ENCODE measurements around the gene SCP2D1.

SCP2D1 gene

DNA sequence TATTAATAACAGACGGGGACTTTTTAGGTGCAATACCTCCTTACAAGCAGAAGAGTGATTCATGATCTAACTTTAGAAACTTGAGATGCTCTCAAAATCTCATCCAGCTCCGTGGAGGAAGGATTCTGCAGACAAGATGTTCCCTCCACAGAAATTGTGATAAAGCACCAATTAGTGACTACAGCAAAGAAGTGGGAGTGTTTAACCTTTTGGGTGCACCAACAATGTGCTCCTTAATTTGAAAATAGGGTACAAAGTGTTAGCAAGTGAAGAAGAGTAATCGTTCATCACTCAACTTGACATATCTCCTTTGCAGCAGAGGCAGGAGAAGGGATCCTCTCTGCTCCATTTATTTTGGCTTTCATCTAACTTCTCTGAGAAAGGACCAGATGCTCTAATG, 22.8 kb upstream of the SCP2D1 start:
- no peaks in the 10 kb centered on the region for H3K9me3 ChIP-seq

DNA sequence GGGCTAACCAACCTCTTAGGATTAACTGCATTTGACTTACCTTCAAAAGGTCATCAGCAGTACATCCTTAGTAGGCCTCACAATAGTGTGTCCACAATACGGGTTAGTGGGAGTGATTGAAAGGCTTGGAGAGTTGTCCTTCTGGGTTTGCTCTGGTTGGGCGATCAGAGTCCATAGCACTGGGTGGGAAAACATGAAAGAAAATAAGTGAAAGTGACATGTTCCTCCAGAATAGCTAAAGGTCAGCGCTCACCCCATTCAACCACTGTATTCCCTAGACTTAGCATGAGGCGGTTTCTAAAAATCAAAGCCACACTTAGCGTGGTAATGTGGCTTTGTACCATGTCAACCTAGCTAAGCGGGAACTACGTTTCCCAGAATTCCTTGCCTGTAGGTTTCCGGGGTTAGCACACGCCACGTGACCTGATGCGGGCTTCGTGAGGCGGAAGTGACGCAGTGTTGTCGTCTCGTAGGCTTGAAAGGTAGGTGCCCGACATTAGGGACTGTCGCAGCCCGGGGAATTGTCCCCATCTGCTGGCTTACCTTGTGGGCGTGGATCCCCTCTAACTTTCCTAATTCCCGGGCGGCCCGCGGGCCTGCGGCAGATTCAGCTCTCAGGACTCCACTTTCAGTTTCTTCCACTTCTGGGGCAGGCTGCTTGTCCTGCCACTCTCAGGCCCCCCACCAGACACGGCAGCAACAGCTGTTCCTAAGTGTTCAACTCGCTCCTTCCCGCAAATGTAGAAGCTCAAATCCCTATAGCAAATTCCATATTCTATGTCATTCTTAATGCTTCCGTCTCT, 19.8 kb upstream of the SCP2D1 start:
- H3K27me3 ChIP-seq, result peaks cover 45% of the 10 kb centered on the region
- H3K27ac ChIP-seq, result peak overlapping the region; percentile 86
- no peaks in the 10 kb centered on the region for H3K9me3 ChIP-seq
- TF ChIP-seq, protein P1, sequence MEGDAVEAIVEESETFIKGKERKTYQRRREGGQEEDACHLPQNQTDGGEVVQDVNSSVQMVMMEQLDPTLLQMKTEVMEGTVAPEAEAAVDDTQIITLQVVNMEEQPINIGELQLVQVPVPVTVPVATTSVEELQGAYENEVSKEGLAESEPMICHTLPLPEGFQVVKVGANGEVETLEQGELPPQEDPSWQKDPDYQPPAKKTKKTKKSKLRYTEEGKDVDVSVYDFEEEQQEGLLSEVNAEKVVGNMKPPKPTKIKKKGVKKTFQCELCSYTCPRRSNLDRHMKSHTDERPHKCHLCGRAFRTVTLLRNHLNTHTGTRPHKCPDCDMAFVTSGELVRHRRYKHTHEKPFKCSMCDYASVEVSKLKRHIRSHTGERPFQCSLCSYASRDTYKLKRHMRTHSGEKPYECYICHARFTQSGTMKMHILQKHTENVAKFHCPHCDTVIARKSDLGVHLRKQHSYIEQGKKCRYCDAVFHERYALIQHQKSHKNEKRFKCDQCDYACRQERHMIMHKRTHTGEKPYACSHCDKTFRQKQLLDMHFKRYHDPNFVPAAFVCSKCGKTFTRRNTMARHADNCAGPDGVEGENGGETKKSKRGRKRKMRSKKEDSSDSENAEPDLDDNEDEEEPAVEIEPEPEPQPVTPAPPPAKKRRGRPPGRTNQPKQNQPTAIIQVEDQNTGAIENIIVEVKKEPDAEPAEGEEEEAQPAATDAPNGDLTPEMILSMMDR (IDR thresholded peaks at IDR 0.05), result peak; percentile 26
- no peaks in the 10 kb centered on the region for H3K36me3 ChIP-seq
- H3K4me3 ChIP-seq (ENCODE audit: low read depth in 1 of 2, low read length in 1 of 2), result peak overlapping the region; percentile 69 to 77
- H3K4me1 ChIP-seq (ENCODE audit: control insufficient read depth in 1 of 2, insufficient read depth in 1 of 2, low read depth in 1 of 2, low read length in 1 of 2), result peaks cover 9 to 12% of the 10 kb centered on the region in 2 experiments

More for the DNA sequence above, 22.8 kb upstream of the SCP2D1 start:
- Histone ChIP-seq H3K36me3 (no peaks in the 10 kb centered on the region), H3K27me3 (peaks cover 41% of the 10 kb centered on the region), H3K27ac (no peak overlapping the region), H3K4me1 (ENCODE audit: control insufficient read depth in 1 of 2, insufficient read depth in 1 of 2, low read depth in 1 of 2, low read length in 1 of 2) (peaks cover 9 to 12% of the 10 kb centered on the region in 2 experiments), H3K4me3 (ENCODE audit: low read depth in 1 of 2, low read length in 1 of 2) (no peak overlapping the region)
- TF ChIP-seq, protein P1 (IDR thresholded peaks at IDR 0.05), result no peak

DNA sequence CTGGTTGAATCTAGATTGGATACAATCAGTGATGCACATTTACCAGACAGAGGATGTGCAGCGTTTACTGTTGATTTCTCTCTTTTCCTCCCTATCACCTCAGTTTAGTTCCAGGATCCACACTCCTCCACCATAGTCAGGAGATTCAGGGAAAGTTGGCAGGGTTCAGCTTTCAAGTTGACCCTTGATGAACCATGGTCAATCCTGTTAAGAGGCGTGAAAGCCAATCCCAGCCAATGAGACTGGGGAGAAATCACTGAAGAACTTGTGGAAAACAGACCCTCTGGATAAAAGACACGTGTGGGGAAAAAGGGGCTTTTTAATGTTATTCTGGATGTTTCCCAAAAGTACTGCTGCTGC, 19.2 kb upstream of the SCP2D1 start:
- Histone ChIP-seq H3K9me3 (no peaks in the 10 kb centered on the region), H3K4me1 (ENCODE audit: control insufficient read depth in 1 of 2, insufficient read depth in 1 of 2, low read depth in 1 of 2, low read length in 1 of 2) (peaks cover 9 to 12% of the 10 kb centered on the region in 2 experiments), H3K27me3 (peaks cover 45% of the 10 kb centered on the region), H3K36me3 (no peaks in the 10 kb centered on the region), H3K27ac (peak overlapping the region; percentile 86), H3K4me3 (ENCODE audit: low read depth in 1 of 2, low read length in 1 of 2) (peak overlapping the region; percentile 69 to 77)
- TF ChIP-seq, protein P1 (IDR thresholded peaks at IDR 0.05), result no peak

DNA sequence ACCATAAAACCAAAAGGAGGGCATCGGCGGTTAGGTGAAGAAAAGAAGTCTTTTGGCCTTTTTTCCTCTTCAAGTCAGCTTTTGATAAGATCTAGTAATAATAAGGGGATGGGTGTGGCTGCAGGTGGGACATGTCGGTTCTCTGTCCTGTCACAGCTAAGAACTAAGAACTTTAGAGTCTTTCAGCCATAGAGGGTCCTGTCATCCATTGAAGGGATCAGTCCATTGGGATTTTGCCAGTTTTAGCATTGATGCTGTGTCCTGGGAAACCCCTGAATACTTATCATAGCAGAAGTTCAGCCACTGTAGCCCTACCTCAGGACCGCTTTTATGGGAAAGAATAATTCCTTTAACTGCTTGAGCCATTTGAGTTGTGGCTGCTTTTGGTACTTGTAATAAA, 18.2 kb upstream of the SCP2D1 start:
- Histone ChIP-seq H3K27me3 (peaks cover 44% of the 10 kb centered on the region), H3K4me1 (ENCODE audit: control insufficient read depth in 1 of 2, insufficient read depth in 1 of 2, low read depth in 1 of 2, low read length in 1 of 2) (peaks cover 9 to 12% of the 10 kb centered on the region in 2 experiments), H3K4me3 (ENCODE audit: low read depth in 1 of 2, low read length in 1 of 2) (no peak overlapping the region), H3K36me3 (no peaks in the 10 kb centered on the region), H3K9me3 (no peaks in the 10 kb centered on the region), H3K27ac (no peak overlapping the region)
- TF ChIP-seq, protein P1 (IDR thresholded peaks at IDR 0.05), result no peak

DNA sequence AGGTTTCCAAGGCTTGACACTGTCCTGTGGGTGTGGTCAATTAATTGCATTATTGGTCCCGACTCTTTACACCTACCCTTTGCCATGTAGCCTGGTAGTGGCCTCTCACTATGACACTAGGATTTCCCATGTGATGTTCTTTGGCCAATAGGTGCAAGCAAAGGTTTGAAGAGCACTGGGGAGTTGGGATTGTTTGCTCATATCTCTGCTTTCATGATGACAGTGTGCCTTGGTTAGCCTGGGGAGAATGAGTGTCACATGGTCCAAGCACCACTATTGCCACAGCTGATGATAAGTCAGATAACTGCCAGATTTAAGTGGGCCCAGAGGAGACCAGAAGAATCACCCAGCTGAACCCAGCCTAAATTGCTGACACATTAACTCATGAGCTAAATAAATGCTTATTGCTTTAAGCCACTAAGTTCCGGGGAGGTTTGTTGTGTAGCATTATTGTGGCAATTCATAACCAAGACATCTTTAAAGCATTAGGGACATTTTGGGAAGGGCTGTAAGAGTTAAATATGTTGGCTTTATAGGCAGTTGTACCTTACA, 17.2 kb upstream of the SCP2D1 start:
- Histone ChIP-seq H3K9me3 (no peaks in the 10 kb centered on the region), H3K4me1 (ENCODE audit: control insufficient read depth in 1 of 2, insufficient read depth in 1 of 2, low read depth in 1 of 2, low read length in 1 of 2) (peaks cover 9 to 12% of the 10 kb centered on the region in 2 experiments), H3K27ac (no peak overlapping the region), H3K27me3 (peaks cover 34% of the 10 kb centered on the region), H3K36me3 (no peaks in the 10 kb centered on the region), H3K4me3 (ENCODE audit: low read depth in 1 of 2, low read length in 1 of 2) (no peak overlapping the region)
- TF ChIP-seq, protein P1 (IDR thresholded peaks at IDR 0.05), result no peak
